Astrocyte (in vitro differentiated cells and primary cell): ENCODE data around the gene TENT5A. TPM values are rescaled to one million over a fixed set of nuclear protein-coding genes. Genes with fewer than 3 reads are reported as not detected.

Experiments used
- DNase-seq: peaks from one replicate; pipeline ENCODE4 v3.0.0-alpha.2; 2010; ENCODE audit warnings: low read depth
- FAIRE-seq: peaks from 2 replicates; lab custom pipeline; 2011; peaks lifted over from hg19 to GRCh38; lab: Jason Lieb, UNC
- H2AFZ ChIP-seq: 2 replicates; pipeline ENCODE4 v1.6.0; 2012; ENCODE audit warnings: low read depth, low read length, inconsistent platforms
- H3K27ac ChIP-seq: 2 replicates; pipeline ENCODE4 v1.5.1; 2011; ENCODE audit warnings: low read depth, low read length, inconsistent platforms
- H3K27me3 ChIP-seq: 2 replicates; pipeline ENCODE4 v1.6.0; 2011; ENCODE audit warnings: low read length, inconsistent platforms; ENCODE audit not compliant: insufficient read depth
- H3K36me3 ChIP-seq: 2 replicates; pipeline ENCODE4 v1.5.1; 2011; ENCODE audit warnings: low read length, inconsistent platforms; ENCODE audit not compliant: insufficient read depth
- H3K4me1 ChIP-seq: 2 replicates; pipeline ENCODE4 v1.5.1; 2011; ENCODE audit warnings: low read length, inconsistent platforms; ENCODE audit not compliant: insufficient read depth
- H3K4me2 ChIP-seq: 2 replicates; pipeline ENCODE4 v1.6.0; 2012; ENCODE audit warnings: low read length, inconsistent platforms
- H3K4me3 ChIP-seq: 2 replicates; pipeline ENCODE4 v1.5.1; 2011; ENCODE audit warnings: low read depth, mild to moderate bottlenecking, low read length, inconsistent platforms; ENCODE audit not compliant: insufficient read depth
- H3K79me2 ChIP-seq: 2 replicates; pipeline ENCODE4 v1.6.0; 2012; ENCODE audit warnings: mild to moderate bottlenecking, low read length, inconsistent platforms; ENCODE audit not compliant: insufficient read depth
- H3K9ac ChIP-seq: 2 replicates; pipeline ENCODE4 v1.6.0; 2012; ENCODE audit warnings: mild to moderate bottlenecking, low read length, inconsistent platforms
- H3K9me3 ChIP-seq: 2 replicates; pipeline ENCODE4 v1.5.1; 2012; ENCODE audit warnings: low read depth, mild to moderate bottlenecking, low read length, inconsistent platforms; ENCODE audit not compliant: insufficient read depth
- H4K20me1 ChIP-seq: 2 replicates; pipeline ENCODE4 v1.6.0; 2012; ENCODE audit warnings: low read length, inconsistent platforms; ENCODE audit not compliant: insufficient read depth
- H3K27ac Mint-ChIP-seq: one replicate; pipeline ENCODE4 v1.8.0; 2021; ENCODE audit warnings: mild to moderate bottlenecking, mixed read lengths; ENCODE audit not compliant: unreplicated experiment
- H3K27me3 Mint-ChIP-seq: one replicate; pipeline ENCODE4 v1.8.0; 2021; ENCODE audit warnings: low read depth, mixed read lengths; ENCODE audit not compliant: unreplicated experiment
- H3K36me3 Mint-ChIP-seq: one replicate; pipeline ENCODE4 v1.8.0; 2021; ENCODE audit warnings: low read depth, mixed read lengths; ENCODE audit not compliant: unreplicated experiment
- H3K4me1 Mint-ChIP-seq: one replicate; pipeline ENCODE4 v1.8.0; 2021; ENCODE audit warnings: low read depth, mixed read lengths; ENCODE audit not compliant: unreplicated experiment
- H3K4me3 Mint-ChIP-seq: one replicate; pipeline ENCODE4 v1.8.0; 2021; ENCODE audit warnings: mild to moderate bottlenecking, moderate library complexity, mixed read lengths; ENCODE audit not compliant: unreplicated experiment
- H3K9me3 Mint-ChIP-seq: one replicate; pipeline ENCODE4 v1.8.0; 2021; ENCODE audit warnings: mild to moderate bottlenecking, mixed read lengths; ENCODE audit not compliant: unreplicated experiment
- EZH2 ChIP-seq: IDR thresholded peaks from 2 replicates; pipeline ENCODE4 v1.6.1; 2012; ENCODE audit warnings: mild to moderate bottlenecking, low read length, inconsistent platforms; ENCODE audit not compliant: insufficient read depth
- total RNA-seq: library from RNA; stranded (reverse); gene quantifications from 2 replicates; pipeline ENCODE4 v1.2.1, GENCODE V29; 2021
- TF ChIP-seq, protein P1 (sequence below): IDR thresholded peaks from 2 replicates; pipeline ENCODE4 v1.5.1; 2011; ENCODE audit warnings: low read depth, mild to moderate bottlenecking, inconsistent platforms, low read length, moderate library complexity; ENCODE audit not compliant: insufficient read depth

TENT5A gene
- total RNA-seq, 1 donor from 2014 or later: 17.8 TPM

GRCh38 chr6:81696524-81696923 is 56.0 kb downstream of the TENT5A start:
- no peak overlapping the region for H3K4me3 Mint-ChIP-seq
- H3K9me3 Mint-ChIP-seq: no peaks in the 10 kb centered on the region
- TF ChIP-seq, protein P1, sequence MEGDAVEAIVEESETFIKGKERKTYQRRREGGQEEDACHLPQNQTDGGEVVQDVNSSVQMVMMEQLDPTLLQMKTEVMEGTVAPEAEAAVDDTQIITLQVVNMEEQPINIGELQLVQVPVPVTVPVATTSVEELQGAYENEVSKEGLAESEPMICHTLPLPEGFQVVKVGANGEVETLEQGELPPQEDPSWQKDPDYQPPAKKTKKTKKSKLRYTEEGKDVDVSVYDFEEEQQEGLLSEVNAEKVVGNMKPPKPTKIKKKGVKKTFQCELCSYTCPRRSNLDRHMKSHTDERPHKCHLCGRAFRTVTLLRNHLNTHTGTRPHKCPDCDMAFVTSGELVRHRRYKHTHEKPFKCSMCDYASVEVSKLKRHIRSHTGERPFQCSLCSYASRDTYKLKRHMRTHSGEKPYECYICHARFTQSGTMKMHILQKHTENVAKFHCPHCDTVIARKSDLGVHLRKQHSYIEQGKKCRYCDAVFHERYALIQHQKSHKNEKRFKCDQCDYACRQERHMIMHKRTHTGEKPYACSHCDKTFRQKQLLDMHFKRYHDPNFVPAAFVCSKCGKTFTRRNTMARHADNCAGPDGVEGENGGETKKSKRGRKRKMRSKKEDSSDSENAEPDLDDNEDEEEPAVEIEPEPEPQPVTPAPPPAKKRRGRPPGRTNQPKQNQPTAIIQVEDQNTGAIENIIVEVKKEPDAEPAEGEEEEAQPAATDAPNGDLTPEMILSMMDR: no peak
- TF ChIP-seq EZH2: no peak
- no peak overlapping the region for H3K27ac ChIP-seq
- FAIRE-seq: no peak
- H3K4me3 ChIP-seq: no peak overlapping the region
- H3K4me1 Mint-ChIP-seq: peaks cover 16% of the 10 kb centered on the region
- H3K27me3 ChIP-seq: no peaks in the 10 kb centered on the region
- no peaks in the 10 kb centered on the region for H3K9me3 ChIP-seq
- H3K36me3 ChIP-seq: no peaks in the 10 kb centered on the region
- no peak overlapping the region for H3K4me2 ChIP-seq
- H4K20me1 ChIP-seq: no peaks in the 10 kb centered on the region
- DNase-seq: peak; percentile 37
- no peaks in the 10 kb centered on the region for H3K27me3 Mint-ChIP-seq
- H3K4me1 ChIP-seq: peaks cover 2% of the 10 kb centered on the region
- H2AFZ ChIP-seq: no peak overlapping the region
- no peaks in the 10 kb centered on the region for H3K36me3 Mint-ChIP-seq
- H3K79me2 ChIP-seq: no peaks in the 10 kb centered on the region
- no peak overlapping the region for H3K9ac ChIP-seq
- H3K27ac Mint-ChIP-seq: no peak overlapping the region
